ENCODE data around the gene GBP5.
"Not testable (repeated sequence)": the region's sequence is repeated elsewhere in the genome, so short reads cannot be mapped to it uniquely, and the experiment has no call there.

GBP5 gene

DNA sequence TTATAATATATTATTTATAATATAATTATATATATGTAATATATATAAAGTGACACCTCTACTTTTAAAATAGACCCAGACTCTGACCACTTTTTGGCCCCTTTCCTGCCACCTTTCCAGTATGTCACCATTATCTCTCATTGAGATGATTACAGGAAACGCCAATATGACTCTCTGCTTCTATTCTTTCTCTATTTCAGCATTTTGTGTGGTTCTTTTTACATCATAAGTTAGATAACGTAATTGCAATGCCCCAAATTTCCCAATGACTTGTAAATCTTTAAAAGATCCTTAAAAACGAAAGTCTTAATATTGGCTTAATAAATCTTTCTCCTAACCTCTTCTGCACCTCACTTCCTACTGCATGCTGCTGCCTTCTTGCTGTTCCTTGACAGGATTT lies 8.1 kb upstream of the GBP5 start:
- DNase-seq, result no peak

- peak; percentile 18 to 72 for DNase-seq
These were observed 6.4 kb upstream of the GBP5 start for GRCh38 chr1:89279011-89279466.

GRCh38 chr1:89277725-89278124 lies 5.1 kb upstream of the GBP5 start:
- peak; percentile 25 to 63 for DNase-seq

GRCh38 chr1:89276690-89277089 lies 4.0 kb upstream of the GBP5 start:
- DNase-seq, result no peak

- DNase-seq, result peak; percentile 39 to 85
These were observed 1.8 kb upstream of the GBP5 start for GRCh38 chr1:89274411-89274857.

DNA sequence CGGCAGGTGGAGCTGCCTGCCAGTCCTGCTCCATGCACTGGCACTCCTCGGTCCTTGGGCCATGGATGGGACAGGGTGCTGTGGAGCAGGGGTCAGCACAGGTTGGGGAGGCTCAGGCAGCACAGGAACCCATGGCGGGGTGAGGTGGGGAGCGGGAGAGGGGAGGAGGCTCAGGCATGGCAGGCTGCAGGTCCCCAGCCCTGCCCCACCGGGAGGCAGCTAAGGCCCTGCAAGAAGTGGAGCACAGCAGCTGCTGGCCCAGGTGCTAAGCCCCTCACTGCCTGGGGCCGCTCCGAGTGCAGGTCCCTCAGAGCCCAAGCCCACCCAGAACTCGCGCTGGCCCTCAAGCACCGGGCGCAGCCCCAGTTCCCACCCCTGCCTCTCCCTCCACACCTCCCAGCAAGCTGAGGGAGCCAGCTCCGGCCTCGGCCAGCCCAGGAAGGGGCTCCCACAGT lies 691 bp upstream of the GBP5 start:
- no peak for DNase-seq

DNA sequence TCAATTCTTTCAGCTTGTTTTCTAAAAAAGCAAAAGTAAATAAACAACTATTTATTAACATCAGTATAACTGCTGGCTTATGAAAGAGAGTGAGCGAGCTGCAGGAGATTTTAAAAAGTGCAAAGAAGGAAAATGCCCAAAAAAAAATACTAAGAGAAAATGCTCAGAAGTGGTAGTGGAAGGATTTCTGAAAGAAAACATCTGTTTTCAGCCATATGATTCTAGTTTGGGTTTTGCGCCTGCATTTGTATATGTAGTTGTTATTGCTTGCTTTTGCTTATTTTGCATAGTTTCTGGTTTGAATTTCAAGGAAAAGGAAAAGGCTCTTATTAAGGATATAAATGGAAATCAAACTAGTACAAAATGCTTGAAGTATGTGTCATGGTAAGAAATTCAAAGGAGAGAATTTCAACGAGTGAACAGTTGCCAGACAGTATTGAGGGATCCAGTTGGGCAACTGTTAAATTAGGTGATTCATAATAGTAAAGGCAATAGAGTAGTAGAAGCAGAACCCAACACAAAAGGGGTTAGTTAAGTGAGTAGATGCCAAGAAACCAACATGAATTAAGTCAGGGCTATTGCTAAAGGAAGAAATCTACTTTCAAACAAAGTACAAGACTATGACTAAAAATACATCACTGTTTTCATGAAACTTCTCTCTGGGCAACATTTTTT lies 1.2 kb downstream of the GBP5 start:
- DNase-seq, result no peak

DNA sequence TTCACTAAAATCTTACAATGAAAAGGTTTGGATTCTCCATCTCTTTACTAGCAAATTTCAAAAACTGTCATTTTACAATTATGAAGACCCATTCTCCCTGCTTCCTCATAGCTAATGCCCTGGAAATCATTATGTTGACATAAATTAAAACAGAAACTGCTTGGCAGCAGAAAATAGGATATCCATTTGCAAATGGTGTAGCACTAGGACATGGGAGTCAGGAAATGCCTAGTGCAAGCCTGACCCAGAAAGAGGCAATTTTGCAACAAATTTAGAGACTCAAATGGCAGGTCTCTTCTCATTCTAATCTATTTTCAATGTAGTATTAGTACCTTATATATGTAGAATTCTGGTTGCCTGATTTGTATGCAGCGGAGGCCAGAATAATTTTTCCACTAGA lies 2.2 kb downstream of the GBP5 start:
- no peak for DNase-seq

- DNase-seq, result no peak
These were observed 3.4 kb downstream of the GBP5 start for GRCh38 chr1:89269277-89269676.

- DNase-seq, result no peak
These were observed 10.0 kb downstream of the GBP5 start for GRCh38 chr1:89262643-89263042.

- no peak for DNase-seq
These were observed 10.6 kb downstream of the GBP5 start for GRCh38 chr1:89261926-89262515.

GRCh38 chr1:89260566-89261255 lies 11.9 kb downstream of the GBP5 start:
- DNase-seq, result no peak

DNA sequence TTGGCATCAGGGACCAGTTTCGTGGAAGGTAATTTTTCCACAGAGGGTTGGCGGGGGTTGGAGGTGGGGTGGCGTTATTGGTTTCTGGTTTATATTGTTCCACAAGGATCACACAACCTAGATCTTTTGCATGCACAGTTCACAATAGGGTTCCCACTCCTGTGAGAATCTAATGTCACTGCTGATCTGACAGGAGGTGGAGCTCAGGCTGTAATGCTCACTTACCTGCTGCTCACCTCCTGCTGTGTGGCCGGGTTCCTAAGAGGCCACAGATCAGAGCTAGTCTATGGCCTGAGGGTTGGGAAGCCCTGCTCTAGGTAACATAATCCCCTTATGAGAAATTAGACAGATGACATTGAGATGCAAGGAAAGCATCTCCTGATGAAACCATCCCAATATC lies 12.6 kb downstream of the GBP5 start:
- no peak for DNase-seq

GRCh38 chr1:89259283-89259971 lies 13.2 kb downstream of the GBP5 start:
- DNase-seq, result peak; percentile 39 to 68

DNA sequence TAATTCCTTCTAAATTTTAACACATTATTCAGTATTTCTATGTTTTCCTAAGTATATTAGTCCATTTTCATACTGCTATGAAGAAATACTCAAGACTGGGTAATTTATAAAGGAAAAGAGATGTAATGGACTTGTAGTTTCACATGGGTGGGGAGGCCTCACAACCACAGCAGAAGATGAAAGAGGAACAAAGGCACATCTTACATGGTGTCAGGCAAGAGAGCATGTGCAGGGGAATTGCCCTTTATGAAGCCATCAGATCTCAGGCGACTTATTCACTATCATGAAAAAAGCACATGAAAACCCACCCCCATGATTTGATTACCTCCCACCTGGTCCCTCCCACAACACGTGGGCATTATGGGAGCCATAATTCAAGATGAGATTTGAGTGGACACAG lies 15.6 kb downstream of the GBP5 start:
- peak; percentile 20 to 41 for DNase-seq

DNA sequence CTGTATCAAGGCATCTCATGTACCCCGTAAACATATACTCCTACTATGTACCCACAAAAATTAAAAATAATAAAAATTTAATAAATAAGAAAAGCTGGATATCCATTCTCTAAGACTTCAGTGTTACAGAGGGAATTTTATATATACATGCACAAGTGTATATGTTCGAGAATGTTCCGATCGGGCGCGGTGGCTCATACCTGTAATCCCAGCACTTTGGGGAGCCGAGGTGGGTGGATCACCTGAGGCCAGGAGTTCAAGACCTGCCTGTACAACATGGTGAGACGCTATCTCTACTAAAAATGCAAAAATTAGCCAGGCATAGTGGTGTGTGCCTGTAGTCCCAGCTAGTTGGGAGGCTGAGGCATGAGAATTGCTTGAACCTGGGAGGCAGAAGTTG lies 17.1 kb downstream of the GBP5 start:
- not testable (repeated sequence) for DNase-seq

DNA sequence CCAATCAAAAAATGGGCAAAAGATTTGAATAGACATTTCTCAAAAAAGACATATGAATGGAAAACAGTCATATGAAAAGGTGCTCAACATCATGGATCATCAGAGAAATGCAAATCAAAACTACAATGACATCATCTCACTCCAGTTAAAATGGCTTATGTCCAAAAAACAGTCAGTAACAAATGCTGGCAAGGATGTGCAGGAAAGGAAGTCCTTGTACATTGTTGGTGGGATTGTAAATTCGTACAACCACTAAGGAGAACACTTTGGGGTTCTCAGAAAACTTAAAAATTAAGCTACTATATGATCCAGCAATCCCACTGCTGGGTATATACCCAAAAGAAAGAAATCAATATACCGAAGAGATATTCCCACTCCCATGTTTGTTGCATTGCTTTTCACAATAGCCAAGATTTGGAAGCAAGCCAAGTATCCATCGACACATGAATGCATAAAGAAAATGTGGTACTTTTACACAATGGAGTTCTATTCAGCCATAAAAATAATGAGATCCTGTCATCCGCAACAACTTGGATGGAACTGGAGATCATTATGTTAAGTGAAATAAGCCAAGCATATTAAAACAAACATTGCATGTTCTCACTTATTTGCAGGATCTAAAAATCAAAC lies 17.9 kb downstream of the GBP5 start:
- no peak for DNase-seq

- no peak for DNase-seq
These were observed 29.6 kb downstream of the GBP5 start for GRCh38 chr1:89243046-89243445.

Measured in CD4-positive, alpha-beta T cell treated with Interleukin-4 for 1 hour (primary cell).